T-helper 17 cell (primary cell): Measurements from ENCODE around the gene LRRC3. TPM values are rescaled to one million over a fixed set of nuclear protein-coding genes. Genes with fewer than 3 reads are reported as not detected.
"Not testable (repeated sequence)": the region's sequence is repeated elsewhere in the genome, so short reads cannot be mapped to it uniquely, and the experiment has no call there.

Experiments used
- ATAC-seq: fragments of 150-1000 bp; cut with Tn5 transposase; 2 replicates; pipeline ENCODE4 v1.10.0; 2021; ENCODE audit warnings: mild to moderate bottlenecking, moderate library complexity
- DNase-seq, 3 donors: peaks; one replicate each; pipeline versions ENCODE4 v3.0.0 to v3.0.0-alpha.2; 2020 to 2021
- H3K9me3 ChIP-seq: one replicate; pipeline ENCODE4 v1.7.0; 2013; ENCODE audit warnings: low read length, mild to moderate bottlenecking; ENCODE audit not compliant: control insufficient read depth, poor library complexity, severe bottlenecking
- H3K27ac Mint-ChIP-seq: one replicate; pipeline ENCODE4 v1.8.0; 2022; ENCODE audit warnings: mild to moderate bottlenecking, moderate library complexity, mixed read lengths
- H3K27me3 Mint-ChIP-seq: one replicate; pipeline ENCODE4 v1.8.0; 2022; ENCODE audit warnings: mixed read lengths
- H3K36me3 Mint-ChIP-seq: one replicate; pipeline ENCODE4 v1.8.0; 2022; ENCODE audit warnings: low read depth, mixed read lengths
- H3K4me1 Mint-ChIP-seq: one replicate; pipeline ENCODE4 v1.8.0; 2022; ENCODE audit warnings: mild to moderate bottlenecking, mixed read lengths
- H3K4me3 Mint-ChIP-seq: one replicate; pipeline ENCODE4 v1.8.0; 2022; ENCODE audit warnings: mild to moderate bottlenecking, moderate library complexity, mixed read lengths
- total RNA-seq, 4 donors: library from RNA in 2 of 4; stranded (reverse) in 2 of 4; gene quantifications; one replicate each; pipeline ENCODE4 v1.2.3 and lab custom pipeline; 2022 to 2026

The LRRC3 gene, protein sequence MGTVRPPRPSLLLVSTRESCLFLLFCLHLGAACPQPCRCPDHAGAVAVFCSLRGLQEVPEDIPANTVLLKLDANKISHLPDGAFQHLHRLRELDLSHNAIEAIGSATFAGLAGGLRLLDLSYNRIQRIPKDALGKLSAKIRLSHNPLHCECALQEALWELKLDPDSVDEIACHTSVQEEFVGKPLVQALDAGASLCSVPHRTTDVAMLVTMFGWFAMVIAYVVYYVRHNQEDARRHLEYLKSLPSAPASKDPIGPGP
- 1 to 10 TPM in 1 of 2 donors, under 1 TPM in 1; 0.85 to 1.0 TPM for total RNA-seq
- total RNA-seq (lab: John Stamatoyannopoulos, UW) = 0.46 to 2.3 reads per million in 2 donors

DNA sequence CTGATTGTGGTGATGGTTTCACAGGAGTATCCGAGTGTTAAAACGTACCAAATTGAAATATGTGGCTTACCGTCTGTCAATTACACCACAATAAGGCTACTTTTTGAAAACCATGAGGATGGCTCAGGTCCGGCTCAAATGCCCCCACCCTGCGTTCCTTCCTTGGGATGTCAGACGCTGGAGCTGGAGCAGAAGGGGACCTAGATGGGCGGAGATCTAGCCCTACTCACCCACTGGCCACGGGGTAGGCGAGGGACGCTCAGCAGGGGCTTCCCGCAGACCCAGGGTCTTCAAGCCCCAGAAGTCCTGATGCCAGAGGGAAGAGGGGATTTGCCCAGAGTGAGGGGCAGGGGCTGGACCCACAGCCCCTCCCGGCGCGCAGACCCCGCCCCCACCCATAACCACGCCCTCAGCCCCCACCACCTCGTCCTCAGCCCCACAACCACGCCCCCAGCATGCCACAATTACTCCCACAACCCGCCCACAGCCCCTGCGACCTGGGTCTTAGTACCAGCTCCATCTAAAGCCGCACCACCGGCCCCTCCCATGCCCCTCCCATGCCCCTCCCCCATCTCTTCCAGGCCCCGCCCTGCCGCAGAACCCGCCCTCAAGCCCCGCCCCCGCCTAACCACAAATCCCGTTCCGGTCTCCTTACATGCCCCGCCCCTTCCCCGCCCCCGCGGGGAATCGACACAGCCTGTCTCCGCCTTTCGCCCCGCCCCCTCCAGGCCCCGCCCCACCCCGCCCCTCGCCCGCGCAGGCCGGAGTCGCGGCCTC, at the start of gene LRRC3:
TSS of gene LRRC3 (plus strand) at position 764 of the 777 bp plus-strand sequence. CDS start 1,135 bp downstream, outside the sequence.
- Mint-ChIP-seq H3K4me3 (peak within 1 kb of the TSS; percentile 82), H3K27me3 (peaks cover 8% of the 10 kb centered on the region), H3K36me3 (no peaks in the 10 kb centered on the region), H3K4me1 (peaks cover 2% of the 10 kb centered on the region), H3K27ac (no peak within 1 kb of the TSS)
- ATAC-seq (peak; percentile 82), DNase-seq (peak; percentile 63 to 83 (median 82))
- H3K9me3 ChIP-seq = no peaks in the 10 kb centered on the region

DNA sequence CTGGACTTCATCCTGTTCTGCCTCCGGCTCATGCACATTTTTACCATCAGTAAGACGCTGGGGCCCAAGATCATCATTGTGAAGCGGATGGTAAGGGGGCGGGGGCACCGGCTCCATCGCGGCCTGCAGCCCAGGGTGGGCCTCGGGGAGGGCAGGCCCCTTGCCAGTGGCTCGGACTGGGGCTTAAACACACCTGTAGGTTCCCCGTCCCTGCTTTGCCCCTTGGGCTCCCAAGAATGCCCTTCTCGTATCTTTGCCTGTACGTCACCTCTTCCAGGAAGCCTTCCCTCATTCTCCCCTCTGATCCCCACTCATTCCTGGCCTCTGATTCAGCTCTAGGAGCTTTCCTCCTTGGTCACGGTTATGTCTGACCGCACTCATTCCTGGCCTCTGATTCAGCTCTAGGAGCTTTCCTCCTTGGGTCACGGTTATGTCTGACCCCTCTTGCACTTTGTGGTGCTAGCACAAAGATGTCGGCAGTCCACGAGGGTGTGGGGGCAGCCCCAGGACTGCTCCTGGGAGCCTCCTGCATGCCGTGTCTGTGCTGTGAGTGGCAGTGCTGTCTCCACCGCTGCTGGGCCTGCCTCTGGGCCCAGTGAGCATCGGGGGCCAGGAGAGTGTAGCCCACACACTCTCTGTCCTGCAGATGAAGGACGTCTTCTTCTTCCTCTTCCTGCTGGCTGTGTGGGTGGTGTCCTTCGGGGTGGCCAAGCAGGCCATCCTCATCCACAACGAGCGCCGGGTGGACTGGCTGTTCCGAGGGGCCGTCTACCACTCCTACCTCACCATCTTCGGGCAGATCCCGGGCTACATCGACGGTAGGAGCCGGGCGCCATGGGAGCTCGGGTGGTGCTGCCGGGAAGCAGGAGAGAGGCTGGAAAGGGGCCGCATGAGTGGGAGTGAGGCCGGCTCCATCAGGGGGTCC, 49.1 kb upstream of the LRRC3 start:
- peaks cover 7% of the 10 kb centered on the region for H3K36me3 Mint-ChIP-seq
- peak overlapping the region; percentile 48 for H3K27ac Mint-ChIP-seq
- H3K4me1 Mint-ChIP-seq = peaks cover 2% of the 10 kb centered on the region
- H3K4me3 Mint-ChIP-seq = no peak overlapping the region
- no peak for ATAC-seq
- DNase-seq = no peak
- H3K9me3 ChIP-seq = no peaks in the 10 kb centered on the region
- no peaks in the 10 kb centered on the region for H3K27me3 Mint-ChIP-seq

DNA sequence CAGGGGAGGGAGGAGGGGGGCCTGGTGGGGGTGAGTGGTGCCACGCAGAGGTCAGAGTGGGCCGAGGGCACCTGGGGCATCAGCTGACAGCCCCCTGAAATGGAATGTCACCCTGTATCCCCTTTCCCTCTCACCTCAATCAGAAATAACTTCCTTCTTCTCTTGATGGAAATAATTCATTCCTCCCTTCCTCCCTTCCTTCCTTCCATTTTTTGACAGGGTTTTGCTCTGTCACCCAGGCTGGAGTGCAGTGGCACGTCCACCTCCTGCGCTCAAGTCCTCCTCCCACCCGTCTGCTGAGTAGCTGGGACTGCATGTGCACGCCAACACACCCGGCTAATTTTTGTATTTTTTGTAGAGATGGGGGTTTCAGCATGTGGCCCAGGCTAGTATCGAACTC, 48.4 kb upstream of the LRRC3 start:
- Mint-ChIP-seq H3K27me3 (no peaks in the 10 kb centered on the region), H3K4me3 (peak overlapping the region; percentile 22), H3K27ac (peak overlapping the region; percentile 48), H3K4me1 (peaks cover 2% of the 10 kb centered on the region), H3K36me3 (peaks cover 5% of the 10 kb centered on the region)
- no peaks in the 10 kb centered on the region for H3K9me3 ChIP-seq
- no peak for DNase-seq
- no peak for ATAC-seq

DNA sequence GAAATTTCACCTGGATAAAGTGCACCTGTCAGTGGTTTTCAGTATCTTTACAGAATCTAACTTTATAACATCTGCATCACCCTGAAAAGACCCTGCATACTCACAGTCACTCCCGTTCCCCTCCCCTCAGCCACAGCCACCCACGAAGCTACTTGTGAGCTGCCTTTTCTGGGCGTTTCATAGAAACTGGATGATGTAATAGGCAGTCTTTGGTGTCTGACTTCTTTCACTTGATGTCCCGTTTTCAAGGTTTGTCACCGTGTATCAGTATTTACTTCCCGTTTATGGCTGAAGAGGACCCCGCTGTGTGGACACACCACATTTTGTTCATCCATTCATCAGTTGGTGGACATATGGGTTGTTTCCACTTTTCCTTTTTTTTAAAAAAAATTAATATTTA, 47.8 kb upstream of the LRRC3 start:
- no peak overlapping the region for H3K4me3 Mint-ChIP-seq
- H3K36me3 Mint-ChIP-seq = peaks cover 5% of the 10 kb centered on the region
- DNase-seq = no peak
- H3K27ac Mint-ChIP-seq = peak overlapping the region; percentile 48
- no peaks in the 10 kb centered on the region for H3K9me3 ChIP-seq
- peaks cover 2% of the 10 kb centered on the region for H3K4me1 Mint-ChIP-seq
- H3K27me3 Mint-ChIP-seq = no peaks in the 10 kb centered on the region
- no peak for ATAC-seq

DNA sequence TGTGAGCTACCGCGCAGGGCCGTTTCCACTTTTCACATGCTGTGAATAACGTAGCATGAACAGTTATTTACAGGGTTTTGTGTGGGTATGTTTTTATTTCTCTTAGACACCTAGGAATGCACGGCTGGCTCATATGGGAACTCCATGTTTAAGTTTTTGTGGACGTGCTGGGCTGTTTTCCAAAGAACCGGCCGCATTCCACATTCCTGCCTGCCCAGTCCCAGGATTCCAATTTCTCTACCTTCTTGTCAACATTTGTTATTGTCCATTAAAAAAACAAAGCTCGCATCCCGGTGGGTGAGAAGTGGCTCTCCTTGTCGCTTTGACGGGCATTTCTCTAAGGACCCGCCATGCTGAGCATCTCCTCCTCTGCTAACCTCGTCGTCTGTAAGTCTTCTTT, 47.1 kb upstream of the LRRC3 start:
- Mint-ChIP-seq H3K4me1 (peaks cover 2% of the 10 kb centered on the region), H3K4me3 (no peak overlapping the region), H3K27me3 (no peaks in the 10 kb centered on the region), H3K36me3 (peaks cover 5% of the 10 kb centered on the region), H3K27ac (no peak overlapping the region)
- H3K9me3 ChIP-seq = no peaks in the 10 kb centered on the region
- DNase-seq = no peak
- ATAC-seq = no peak

- H3K9me3 ChIP-seq = no peaks in the 10 kb centered on the region
- Mint-ChIP-seq H3K27me3 (no peaks in the 10 kb centered on the region), H3K36me3 (peaks cover 3% of the 10 kb centered on the region), H3K27ac (no peak overlapping the region), H3K4me3 (no peak overlapping the region), H3K4me1 (peaks cover 1% of the 10 kb centered on the region)
- DNase-seq (no peak), ATAC-seq (no peak)
These were observed 41.6 kb upstream of the LRRC3 start for GRCh38 chr21:44413566-44414290.

- ATAC-seq (no peak), DNase-seq (no peak)
- Mint-ChIP-seq H3K27me3 (no peaks in the 10 kb centered on the region), H3K4me3 (no peak overlapping the region), H3K27ac (no peak overlapping the region), H3K36me3 (no peaks in the 10 kb centered on the region), H3K4me1 (no peaks in the 10 kb centered on the region)
- no peaks in the 10 kb centered on the region for H3K9me3 ChIP-seq
These were observed 40.8 kb upstream of the LRRC3 start for GRCh38 chr21:44414291-44415072.

- Mint-ChIP-seq H3K4me1 (no peaks in the 10 kb centered on the region), H3K27ac (peak overlapping the region; percentile 34), H3K36me3 (no peaks in the 10 kb centered on the region), H3K27me3 (no peaks in the 10 kb centered on the region), H3K4me3 (no peak overlapping the region)
- H3K9me3 ChIP-seq = no peaks in the 10 kb centered on the region
- ATAC-seq (no peak), DNase-seq (no peak)
These were observed 40.0 kb upstream of the LRRC3 start for GRCh38 chr21:44415073-44416025.

DNA sequence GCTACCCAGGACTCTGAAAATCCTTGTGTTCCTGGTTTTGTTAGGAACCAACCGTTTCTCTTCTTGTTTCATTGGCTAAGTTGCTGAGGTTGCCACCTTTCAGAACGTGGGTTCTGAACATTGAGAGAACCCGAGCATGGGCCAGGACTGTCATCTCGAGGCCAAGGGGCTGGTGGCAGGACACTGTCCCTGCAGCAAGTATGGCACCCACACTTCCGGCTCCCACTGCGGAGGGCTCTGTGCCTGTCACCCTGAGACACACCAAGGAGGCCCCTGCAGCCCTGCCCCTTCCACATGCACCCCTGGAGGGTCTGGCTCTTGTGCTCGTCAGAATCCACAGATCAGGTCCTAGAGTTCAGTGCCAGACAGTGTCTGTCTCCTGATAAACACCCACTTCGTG, 39.1 kb upstream of the LRRC3 start:
- Mint-ChIP-seq H3K4me1 (no peaks in the 10 kb centered on the region), H3K27ac (no peak overlapping the region), H3K4me3 (no peak overlapping the region), H3K36me3 (no peaks in the 10 kb centered on the region), H3K27me3 (no peaks in the 10 kb centered on the region)
- no peaks in the 10 kb centered on the region for H3K9me3 ChIP-seq
- ATAC-seq (no peak), DNase-seq (no peak)

GRCh38 chr21:44417621-44418107, 37.6 kb upstream of the LRRC3 start:
- ATAC-seq, H3K36me3 Mint-ChIP-seq, H3K4me3 Mint-ChIP-seq, H3K27ac Mint-ChIP-seq, H3K9me3 ChIP-seq, DNase-seq, H3K27me3 Mint-ChIP-seq, H3K4me1 Mint-ChIP-seq: not testable (repeated sequence)
